HG02938 (cell line): ENCODE data around the gene AFF3.
"Not testable (repeated sequence)": the region's sequence is repeated elsewhere in the genome, so short reads cannot be mapped to it uniquely, and the experiment has no call there.

ENCODE experiments used
- ATAC-seq: cut with Tn5 transposase; IDR thresholded peaks from one replicate; pipeline ENCODE4 v1.9.1; 2021; ENCODE audit warnings: mild to moderate bottlenecking, moderate library complexity; ENCODE audit not compliant: unreplicated experiment

The AFF3 gene

GRCh38 chr2:99537910-99538485 lies 604.4 kb downstream of the AFF3 start:
- no peak for ATAC-seq

GRCh38 chr2:99524056-99524455 lies 618.3 kb downstream of the AFF3 start:
- ATAC-seq, result no peak

- ATAC-seq, result no peak
These were observed 620.2 kb downstream of the AFF3 start for GRCh38 chr2:99522157-99522556.

- no peak for ATAC-seq
These were observed 621.6 kb downstream of the AFF3 start for GRCh38 chr2:99520813-99521212.

- no peak for ATAC-seq
These were observed 622.2 kb downstream of the AFF3 start for GRCh38 chr2:99520195-99520594.

- ATAC-seq, result no peak
These were observed 628.0 kb downstream of the AFF3 start for GRCh38 chr2:99514357-99514756.

GRCh38 chr2:99512181-99512591 lies 630.2 kb downstream of the AFF3 start:
- no peak for ATAC-seq

GRCh38 chr2:99509387-99509786 lies 633.0 kb downstream of the AFF3 start:
- ATAC-seq, result no peak

GRCh38 chr2:99507937-99508818 lies 634.2 kb downstream of the AFF3 start:
- no peak for ATAC-seq

GRCh38 chr2:99504844-99505584 lies 637.4 kb downstream of the AFF3 start:
- no peak for ATAC-seq

GRCh38 chr2:99503662-99504416 lies 638.6 kb downstream of the AFF3 start:
- ATAC-seq, result not testable (repeated sequence)

- no peak for ATAC-seq
These were observed 646.4 kb downstream of the AFF3 start for GRCh38 chr2:99496021-99496420.
